PC-3 (cell line): ENCODE data around the gene FOXP1. TPM values are rescaled to one million over a fixed set of nuclear protein-coding genes. Genes with fewer than 3 reads are reported as not detected.

ENCODE experiments used
- ATAC-seq: fragments of 200-7000 bp; cut with Tn5 transposase; 2 replicates; pipeline ENCODE4 v1.9.1; 2020; ENCODE audit warnings: mild to moderate bottlenecking, moderate library complexity
- BruUV-seq: library from RNA; stranded (reverse); fragments of 400-500 nt; replicated peaks from 2 replicates; lab custom pipeline; 2021; lab: Mats Ljungman, UMichigan
- CTCF ChIA-PET: fragments of 300-600 bp; sonication (Branson Sonifier 250); formaldehyde crosslinking; loops from one replicate; lab custom pipeline; 2022; ENCODE audit warnings: antibody characterized with exemption; lab: Charles Lee
- POLR2A ChIA-PET: fragments of 300-600 bp; sonication (Branson Sonifier 250); formaldehyde crosslinking; loops from one replicate; lab custom pipeline; 2022; ENCODE audit warnings: antibody characterized with exemption; ENCODE audit not compliant: unreplicated experiment; lab: Charles Lee
- DNase-seq: peaks from one replicate; pipeline ENCODE4 v3.0.0-alpha.2; 2015
- H2AFZ ChIP-seq: fragments of 300-600 bp; sonication (generic); 2 replicates; pipeline ENCODE4 v1.6.0; 2016; ENCODE audit warnings: antibody characterized with exemption, low read length
- H3F3A ChIP-seq: fragments of 300-600 bp; sonication (generic); one replicate; pipeline ENCODE4 v1.6.0; 2017; ENCODE audit warnings: antibody characterized with exemption, low read length, control low read depth, mild to moderate bottlenecking; ENCODE audit not compliant: unreplicated experiment
- H3K27ac ChIP-seq: fragments of 300-600 bp; sonication (generic); 2 replicates; pipeline ENCODE4 v1.5.1; 2016; ENCODE audit warnings: mild to moderate bottlenecking, low read length
- H3K27me3 ChIP-seq: fragments of 300-600 bp; sonication (generic); 2 replicates; pipeline ENCODE4 v1.6.1; 2016; ENCODE audit warnings: low read length, mixed read lengths
- H3K36me3 ChIP-seq: fragments of 300-600 bp; sonication (generic); 2 replicates; pipeline ENCODE4 v1.6.1; 2016; ENCODE audit warnings: low read depth, mixed run types, low read length, mixed read lengths
- H3K4me1 ChIP-seq: fragments of 300-600 bp; sonication (generic); 2 replicates; pipeline ENCODE4 v1.5.1; 2016; ENCODE audit warnings: low read length; ENCODE audit not compliant: insufficient read depth
- H3K4me2 ChIP-seq: fragments of 300-600 bp; sonication (generic); 2 replicates; pipeline ENCODE4 v1.6.0; 2016; ENCODE audit warnings: low read length
- H3K4me3 ChIP-seq: fragments of 300-600 bp; sonication (generic); 2 replicates; pipeline ENCODE4 v1.5.1; 2016; ENCODE audit warnings: mild to moderate bottlenecking, low read length, mixed read lengths
- H3K79me2 ChIP-seq: fragments of 300-600 bp; sonication (generic); 2 replicates; pipeline ENCODE4 v1.6.1; 2017; ENCODE audit warnings: low read length, mixed read lengths
- H3K9ac ChIP-seq: fragments of 300-600 bp; sonication (generic); 2 replicates; pipeline ENCODE4 v1.6.0; 2016; ENCODE audit warnings: mild to moderate bottlenecking, low read length
- H3K9me2 ChIP-seq: fragments of 300-600 bp; sonication (generic); replicated peaks from 2 replicates; pipeline ENCODE4 v1.6.1; 2016; ENCODE audit warnings: mixed run types, low read length, mixed read lengths
- H3K9me3 ChIP-seq: fragments of 300-600 bp; sonication (generic); 2 replicates; pipeline ENCODE4 v1.6.1; 2016; ENCODE audit warnings: low read length, mixed read lengths
- H4K20me1 ChIP-seq: fragments of 300-600 bp; sonication (generic); 2 replicates; pipeline ENCODE4 v1.6.1; 2016; ENCODE audit warnings: low read length, mixed read lengths
- CTCF ChIP-seq: fragments of 300-600 bp; sonication (generic); conservative IDR thresholded peaks from 2 replicates; pipeline ENCODE4 v1.5.1; 2017; ENCODE audit warnings: antibody characterized with exemption, low read depth, mild to moderate bottlenecking, low read length
- EZH2 ChIP-seq: fragments of 300-600 bp; sonication (generic); IDR thresholded peaks from one replicate; pipeline ENCODE4 v1.6.1; 2017; ENCODE audit warnings: antibody characterized with exemption, mild to moderate bottlenecking, low read length; ENCODE audit not compliant: unreplicated experiment
- EZH2phosphoT487 ChIP-seq: fragments of 300-600 bp; sonication (generic); IDR thresholded peaks from 2 replicates; pipeline ENCODE4 v1.6.1; 2018; ENCODE audit warnings: mild to moderate bottlenecking, antibody characterized with exemption, low read length, borderline replicate concordance
- intact Hi-C: fragments of 100-400 bp; cut with micrococcal nuclease; formaldehyde crosslinking; loops from 2 replicates; pipeline ENCODE4 v1.9.0; 2023
- total RNA-seq: library from RNA; depleted of rRNA; stranded (reverse); fragments of >200 nt; gene quantifications from 2 replicates; pipeline ENCODE4 v1.2.3, GENCODE V29; 2014

FOXP1 gene
- total RNA-seq, 1 experiment from 2014 or later: 35.3 TPM

- no peak for TF ChIP-seq EZH2
- TF ChIP-seq CTCF: no peak
- H3K36me3 ChIP-seq: no peaks in the 10 kb centered on the region
- H3K9ac ChIP-seq: no peak overlapping the region
- H4K20me1 ChIP-seq: no peaks in the 10 kb centered on the region
- H3K4me2 ChIP-seq: no peak overlapping the region
- H3K9me2 ChIP-seq: no peaks in the 10 kb centered on the region
- H3K4me1 ChIP-seq: no peaks in the 10 kb centered on the region
- no peak overlapping the region for H3K4me3 ChIP-seq
- H3K9me3 ChIP-seq: no peaks in the 10 kb centered on the region
- H3K79me2 ChIP-seq: no peaks in the 10 kb centered on the region
- H3F3A ChIP-seq: no peaks in the 10 kb centered on the region
- BruUV-seq: no TSS peak
- H3K27me3 ChIP-seq: no peaks in the 10 kb centered on the region
- H2AFZ ChIP-seq: no peak overlapping the region
- CTCF ChIA-PET: no interaction called here
- no peak overlapping the region for H3K27ac ChIP-seq
- ATAC-seq (no peak), DNase-seq (no peak)
- POLR2A ChIA-PET: no interaction called here
- intact Hi-C loops: no loop called here
Measured at GRCh38 chr3:71484047-71484446, 99.5 kb downstream of the FOXP1 start.

- H2AFZ ChIP-seq: no peak overlapping the region
- no peak overlapping the region for H3K4me2 ChIP-seq
- H3K4me1 ChIP-seq: no peaks in the 10 kb centered on the region
- H3K9me3 ChIP-seq: no peaks in the 10 kb centered on the region
- H3K9ac ChIP-seq: no peak overlapping the region
- CTCF ChIA-PET: no interaction called here
- no peaks in the 10 kb centered on the region for H4K20me1 ChIP-seq
- intact Hi-C loops: no loop called here
- no peaks in the 10 kb centered on the region for H3K9me2 ChIP-seq
- no peaks in the 10 kb centered on the region for H3K27me3 ChIP-seq
- H3K4me3 ChIP-seq: no peak overlapping the region
- POLR2A ChIA-PET: no interaction called here
- DNase-seq (no peak), ATAC-seq (no peak)
- H3F3A ChIP-seq: no peaks in the 10 kb centered on the region
- TF ChIP-seq CTCF (no peak), EZH2phosphoT487 (no peak), EZH2 (no peak)
- no peaks in the 10 kb centered on the region for H3K36me3 ChIP-seq
- BruUV-seq: no TSS peak
- H3K27ac ChIP-seq: no peak overlapping the region
- H3K79me2 ChIP-seq: no peaks in the 10 kb centered on the region
Measured at GRCh38 chr3:71482771-71483170, 100.8 kb downstream of the FOXP1 start.

GRCh38 chr3:71478568-71478967 is 105.0 kb downstream of the FOXP1 start:
- ATAC-seq (no peak), DNase-seq (peak; percentile 48)
- TF ChIP-seq EZH2phosphoT487 (no peak), CTCF (no peak)
- H3F3A ChIP-seq: no peaks in the 10 kb centered on the region
- H3K36me3 ChIP-seq: no peaks in the 10 kb centered on the region
- no peaks in the 10 kb centered on the region for H4K20me1 ChIP-seq
- H3K27ac ChIP-seq: no peak overlapping the region
- H3K4me2 ChIP-seq: no peak overlapping the region
- H2AFZ ChIP-seq: no peak overlapping the region
- H3K79me2 ChIP-seq: no peaks in the 10 kb centered on the region
- H3K9ac ChIP-seq: no peak overlapping the region
- ChIA-PET POLR2A (no interaction called here), CTCF (no interaction called here)
- H3K4me1 ChIP-seq: no peaks in the 10 kb centered on the region
- H3K9me3 ChIP-seq: no peaks in the 10 kb centered on the region
- H3K9me2 ChIP-seq: no peaks in the 10 kb centered on the region
- H3K4me3 ChIP-seq: no peak overlapping the region
- H3K27me3 ChIP-seq: no peaks in the 10 kb centered on the region
- no TSS peak for BruUV-seq
- intact Hi-C loops: no loop called here
